Measurements from ENCODE around the gene CTR9.
"Not testable (repeated sequence)": the region's sequence is repeated elsewhere in the genome, so short reads cannot be mapped to it uniquely, and the experiment has no call there.

CTR9 gene

DNA sequence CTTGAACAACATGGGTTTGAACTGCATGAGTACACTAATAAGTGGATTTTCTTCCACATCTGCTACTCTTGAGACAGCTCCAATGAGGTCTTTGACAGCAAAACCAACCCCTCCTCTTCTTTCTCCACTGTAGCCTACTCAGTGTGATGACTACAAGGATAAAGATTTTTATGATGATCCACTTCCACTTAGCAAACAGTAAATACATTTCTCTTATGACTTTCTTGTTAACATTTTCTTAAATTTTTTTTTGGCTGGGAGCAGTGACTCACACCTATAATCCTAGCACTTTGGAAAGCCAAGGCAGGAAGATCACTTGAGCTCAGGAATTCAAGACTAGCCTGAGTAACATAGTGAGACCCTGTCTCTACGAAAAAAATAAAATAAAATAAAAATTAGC is 67.5 kb downstream of the CTR9 start:
- Histone ChIP-seq H3K36me3 (ENCODE audit: control insufficient read depth, low read length) (no peaks in the 10 kb centered on the region), H3K4me2 (ENCODE audit: low read length) (no peak overlapping the region), H3K9me2 (replicated peaks; ENCODE audit: control insufficient read depth, low read length) (no peaks in the 10 kb centered on the region), H3K4me3 (ENCODE audit: low read length) (no peak overlapping the region), H3K27me3 (ENCODE audit: control insufficient read depth, low read length) (no peaks in the 10 kb centered on the region), H3F3A (ENCODE audit: control insufficient read depth, insufficient read depth) (no peaks in the 10 kb centered on the region), H3K9me3 (ENCODE audit: control insufficient read depth, insufficient read depth, low read length) (no peaks in the 10 kb centered on the region), H3K4me1 (ENCODE audit: control insufficient read depth, low read length) (no peaks in the 10 kb centered on the region), H4K20me1 (ENCODE audit: control insufficient read depth, insufficient read depth, low read depth, low read length) (no peaks in the 10 kb centered on the region), H3K27ac (ENCODE audit: low read depth, low read length) (no peak overlapping the region), H3K79me2 (ENCODE audit: control insufficient read depth, low read length) (no peaks in the 10 kb centered on the region)
- TF ChIP-seq, protein P1, sequence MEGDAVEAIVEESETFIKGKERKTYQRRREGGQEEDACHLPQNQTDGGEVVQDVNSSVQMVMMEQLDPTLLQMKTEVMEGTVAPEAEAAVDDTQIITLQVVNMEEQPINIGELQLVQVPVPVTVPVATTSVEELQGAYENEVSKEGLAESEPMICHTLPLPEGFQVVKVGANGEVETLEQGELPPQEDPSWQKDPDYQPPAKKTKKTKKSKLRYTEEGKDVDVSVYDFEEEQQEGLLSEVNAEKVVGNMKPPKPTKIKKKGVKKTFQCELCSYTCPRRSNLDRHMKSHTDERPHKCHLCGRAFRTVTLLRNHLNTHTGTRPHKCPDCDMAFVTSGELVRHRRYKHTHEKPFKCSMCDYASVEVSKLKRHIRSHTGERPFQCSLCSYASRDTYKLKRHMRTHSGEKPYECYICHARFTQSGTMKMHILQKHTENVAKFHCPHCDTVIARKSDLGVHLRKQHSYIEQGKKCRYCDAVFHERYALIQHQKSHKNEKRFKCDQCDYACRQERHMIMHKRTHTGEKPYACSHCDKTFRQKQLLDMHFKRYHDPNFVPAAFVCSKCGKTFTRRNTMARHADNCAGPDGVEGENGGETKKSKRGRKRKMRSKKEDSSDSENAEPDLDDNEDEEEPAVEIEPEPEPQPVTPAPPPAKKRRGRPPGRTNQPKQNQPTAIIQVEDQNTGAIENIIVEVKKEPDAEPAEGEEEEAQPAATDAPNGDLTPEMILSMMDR (IDR thresholded peaks at IDR 0.05; ENCODE audit: low read depth, low read length, poor library complexity, severe bottlenecking): no peak
- no peak for TF ChIP-seq EZH2phosphoT487 (IDR thresholded peaks at IDR 0.05; ENCODE audit: borderline replicate concordance, low read length)

DNA sequence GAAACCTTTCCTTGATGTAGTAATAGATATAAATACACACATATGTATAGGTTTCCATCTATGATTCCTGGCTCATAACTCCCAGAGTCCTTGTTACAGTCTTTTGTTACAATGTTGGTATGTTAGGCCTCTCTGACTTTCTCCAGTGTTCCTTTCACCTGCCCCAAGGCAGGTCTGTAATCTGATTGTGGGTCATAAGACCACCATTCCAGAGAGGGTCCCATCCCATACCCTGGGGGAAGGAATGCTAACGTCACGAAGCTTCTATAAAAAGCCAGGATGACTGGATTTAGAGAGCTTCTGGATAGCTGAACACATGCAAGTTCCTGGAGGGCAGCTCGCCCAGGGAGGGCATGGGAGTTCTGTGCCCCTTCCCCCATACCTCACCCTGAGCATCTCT is 71.4 kb downstream of the CTR9 start:
- not testable (repeated sequence) for H3K36me3 ChIP-seq (ENCODE audit: control insufficient read depth, low read length); H3K27ac ChIP-seq (ENCODE audit: low read depth, low read length); H3F3A ChIP-seq (ENCODE audit: control insufficient read depth, insufficient read depth); H3K79me2 ChIP-seq (ENCODE audit: control insufficient read depth, low read length); H3K27me3 ChIP-seq (ENCODE audit: control insufficient read depth, low read length); H3K9me3 ChIP-seq (ENCODE audit: control insufficient read depth, insufficient read depth, low read length); H4K20me1 ChIP-seq (ENCODE audit: control insufficient read depth, insufficient read depth, low read depth, low read length); H3K9me2 ChIP-seq (replicated peaks; ENCODE audit: control insufficient read depth, low read length); H3K4me2 ChIP-seq (ENCODE audit: low read length); H3K4me3 ChIP-seq (ENCODE audit: low read length)
- H3K4me1 ChIP-seq (ENCODE audit: control insufficient read depth, low read length): peaks cover 18% of the 10 kb centered on the region

DNA sequence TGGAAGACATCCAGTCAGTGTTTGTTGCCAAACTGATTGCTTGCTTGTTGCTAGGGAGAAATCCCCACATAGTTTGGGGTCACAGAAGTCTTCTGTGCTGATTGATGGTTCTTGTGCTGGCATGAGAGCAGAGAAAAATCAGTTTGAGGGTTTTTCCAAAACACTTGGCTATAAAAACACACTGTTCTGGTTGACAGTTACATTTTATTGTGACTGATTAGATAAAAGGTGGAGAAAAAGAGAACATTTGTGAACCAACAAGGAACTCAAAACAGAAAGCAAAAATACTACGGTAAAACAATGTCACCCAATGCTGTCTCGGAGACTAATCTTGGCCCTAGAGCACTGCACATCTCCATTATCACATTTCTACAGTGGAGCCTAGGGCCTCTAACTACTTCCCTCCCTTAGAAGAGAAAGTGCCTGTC is 72.1 kb downstream of the CTR9 start:
- H3K27ac ChIP-seq (ENCODE audit: low read depth, low read length): no peak overlapping the region
- peaks cover 18% of the 10 kb centered on the region for H3K4me1 ChIP-seq (ENCODE audit: control insufficient read depth, low read length)
- no peaks in the 10 kb centered on the region for H3K9me3 ChIP-seq (ENCODE audit: control insufficient read depth, insufficient read depth, low read length)
- no peaks in the 10 kb centered on the region for H3K36me3 ChIP-seq (ENCODE audit: control insufficient read depth, low read length)
- H3K9me2 ChIP-seq (replicated peaks; ENCODE audit: control insufficient read depth, low read length): no peaks in the 10 kb centered on the region
- H3K4me2 ChIP-seq (ENCODE audit: low read length): no peak overlapping the region
- H3K79me2 ChIP-seq (ENCODE audit: control insufficient read depth, low read length): no peaks in the 10 kb centered on the region
- no peaks in the 10 kb centered on the region for H4K20me1 ChIP-seq (ENCODE audit: control insufficient read depth, insufficient read depth, low read depth, low read length)
- no peaks in the 10 kb centered on the region for H3K27me3 ChIP-seq (ENCODE audit: control insufficient read depth, low read length)
- H3K4me3 ChIP-seq (ENCODE audit: low read length): no peak overlapping the region
- H3F3A ChIP-seq (ENCODE audit: control insufficient read depth, insufficient read depth): no peaks in the 10 kb centered on the region
- TF ChIP-seq, protein P1 (IDR thresholded peaks at IDR 0.05; ENCODE audit: low read depth, low read length, poor library complexity, severe bottlenecking): no peak
- TF ChIP-seq EZH2phosphoT487 (IDR thresholded peaks at IDR 0.05; ENCODE audit: borderline replicate concordance, low read length): no peak

DNA sequence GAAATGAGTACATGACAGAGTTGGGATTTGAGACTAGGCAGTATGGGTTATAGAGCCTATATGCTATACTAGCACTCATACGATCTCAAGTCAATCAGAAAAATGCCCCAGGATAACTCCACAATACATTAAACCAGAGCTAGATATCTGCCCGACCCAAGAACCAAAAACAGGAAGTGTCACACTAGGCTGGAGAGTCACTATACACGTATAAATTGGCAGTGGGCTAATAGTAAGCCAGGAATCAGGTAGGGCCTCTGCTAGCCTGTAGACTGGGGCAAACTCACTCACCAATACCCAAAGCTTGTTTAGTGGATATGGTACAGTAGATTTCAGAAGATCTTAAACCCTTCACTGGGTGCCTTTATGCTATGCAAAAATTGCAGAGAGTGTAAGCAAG is 73.8 kb downstream of the CTR9 start:
- Histone ChIP-seq H3K9me2 (replicated peaks; ENCODE audit: control insufficient read depth, low read length) (no peaks in the 10 kb centered on the region), H3K79me2 (ENCODE audit: control insufficient read depth, low read length) (no peaks in the 10 kb centered on the region), H3F3A (ENCODE audit: control insufficient read depth, insufficient read depth) (no peaks in the 10 kb centered on the region), H3K9me3 (ENCODE audit: control insufficient read depth, insufficient read depth, low read length) (no peaks in the 10 kb centered on the region), H3K27ac (ENCODE audit: low read depth, low read length) (no peak overlapping the region), H3K4me3 (ENCODE audit: low read length) (peak overlapping the region; percentile 50), H4K20me1 (ENCODE audit: control insufficient read depth, insufficient read depth, low read depth, low read length) (no peaks in the 10 kb centered on the region), H3K36me3 (ENCODE audit: control insufficient read depth, low read length) (no peaks in the 10 kb centered on the region), H3K4me2 (ENCODE audit: low read length) (peak overlapping the region; percentile 52), H3K4me1 (ENCODE audit: control insufficient read depth, low read length) (peaks cover 18% of the 10 kb centered on the region), H3K27me3 (ENCODE audit: control insufficient read depth, low read length) (no peaks in the 10 kb centered on the region)
- TF ChIP-seq EZH2phosphoT487 (IDR thresholded peaks at IDR 0.05; ENCODE audit: borderline replicate concordance, low read length): no peak
- TF ChIP-seq, protein P1 (IDR thresholded peaks at IDR 0.05; ENCODE audit: low read depth, low read length, poor library complexity, severe bottlenecking): no peak

Data from DOHH2 (cell line).